ENCODE measurements around the gene ZNF222. TPM values are rescaled to one million over a fixed set of nuclear protein-coding genes. Genes with fewer than 3 reads are reported as not detected.

ZNF222 gene
- polyA plus RNA-seq, 3 donors: 1.0 to 1.5 (median 1.1) TPM

- Histone ChIP-seq H3K79me2 (ENCODE audit: insufficient read depth, low read length) (peaks cover 4% of the 10 kb centered on the region), H3K4me3 (replicated peaks in 1 of 3; ENCODE audit: low read depth in 2 of 3, low read length in 3 of 3) (peak overlapping the region; percentile 85 to 93 (median 88)), H3K9ac (ENCODE audit: insufficient read depth, low read length, poor library complexity, severe bottlenecking) (peak overlapping the region; percentile 72), H3K4me1 (ENCODE audit: control insufficient read depth in 1 of 2, insufficient read depth in 2 of 2, low read length in 2 of 2) (peaks cover 7 to 14% of the 10 kb centered on the region in 2 donors), H3K9me3 (replicated peaks in 1 of 2; ENCODE audit: control insufficient read depth in 1 of 2, insufficient read depth in 1 of 2, low read length in 2 of 2) (peaks cover 3 to 19% of the 10 kb centered on the region in 2 donors), H3K27me3 (ENCODE audit: control insufficient read depth in 2 of 2, insufficient read depth in 2 of 2, low read length in 2 of 2) (no peaks in the 10 kb centered on the region), H2AFZ (ENCODE audit: insufficient read depth, low read depth, low read length, poor library complexity, severe bottlenecking) (peak overlapping the region; percentile 92), H3K36me3 (replicated peaks in 1 of 2; ENCODE audit: control insufficient read depth in 1 of 2, insufficient read depth in 2 of 2, low read length in 2 of 2) (peaks cover 9 to 21% of the 10 kb centered on the region in 2 donors), H3K4me2 (replicated peaks; ENCODE audit: extremely low read depth, low read length, poor library complexity, severe bottlenecking) (peak overlapping the region; percentile 92), H4K20me1 (ENCODE audit: insufficient read depth, low read length) (no peaks in the 10 kb centered on the region), H3K27ac (ENCODE audit: low read depth in 1 of 2, low read length in 2 of 2) (peak overlapping the region in 1 of 2 donors; percentile 85)
- TF ChIP-seq CTCF (IDR thresholded peaks at IDR 0.05): no peak
- H3K4me1 Mint-ChIP-seq: peaks cover 11% of the 10 kb centered on the region
- 2% methylated on average over 11 of the region's 14 CpGs for WGBS (ENCODE audit: insufficient coverage)
- peak overlapping the region; percentile 97 to 98 for H3K4me3 Mint-ChIP-seq
- H3K36me3 Mint-ChIP-seq: peaks cover 12 to 25% of the 10 kb centered on the region in 2 donors
- peaks cover 12 to 21% (median 18%) of the 10 kb centered on the region in 7 donors for H3K9me3 Mint-ChIP-seq
- intact Hi-C loops (cut with micrococcal nuclease): no loop called here
- peak in 1 of 3 donors; percentile 1 for DNase-seq
- H3K27me3 Mint-ChIP-seq (ENCODE audit: low read depth in 3 of 3): no peaks in the 10 kb centered on the region
- H3K27ac Mint-ChIP-seq: peak overlapping the region in 2 of 7 donors; percentile 78 to 93
Observed at GRCh38 chr19:43984687-43985000, 40.5 kb upstream of the ZNF222 start.

GRCh38 chr19:43997631-43998290 is 27.4 kb upstream of the ZNF222 start:
- H3K4me3 Mint-ChIP-seq: no peak overlapping the region
- 97% methylated on average over 8 of the region's 10 CpGs for WGBS (ENCODE audit: insufficient coverage)
- no peak overlapping the region for H2AFZ ChIP-seq (ENCODE audit: insufficient read depth, low read depth, low read length, poor library complexity, severe bottlenecking)

More at GRCh38 chr19:43997631-43998290, 27.4 kb upstream of the ZNF222 start:
- Mint-ChIP-seq H3K27me3 (ENCODE audit: low read depth in 3 of 3) (peaks cover 0 to 2% (median under 1%) of the 10 kb centered on the region in 3 donors), H3K36me3 (peaks cover 28 to 43% of the 10 kb centered on the region in 2 donors), H3K4me1 (peaks cover 7% of the 10 kb centered on the region), H3K27ac (no peak overlapping the region), H3K9me3 (peaks cover 23 to 58% (median 45%) of the 10 kb centered on the region in 7 donors)
- Histone ChIP-seq H3K4me3 (replicated peaks in 1 of 3; ENCODE audit: low read depth in 2 of 3, low read length in 3 of 3) (no peak overlapping the region), H3K4me2 (replicated peaks; ENCODE audit: extremely low read depth, low read length, poor library complexity, severe bottlenecking) (no peak overlapping the region), H4K20me1 (ENCODE audit: insufficient read depth, low read length) (no peaks in the 10 kb centered on the region), H3K79me2 (ENCODE audit: insufficient read depth, low read length) (no peaks in the 10 kb centered on the region), H3K27me3 (ENCODE audit: control insufficient read depth in 2 of 2, insufficient read depth in 2 of 2, low read length in 2 of 2) (no peaks in the 10 kb centered on the region), H3K36me3 (replicated peaks in 1 of 2; ENCODE audit: control insufficient read depth in 1 of 2, insufficient read depth in 2 of 2, low read length in 2 of 2) (peaks cover 33 to 48% of the 10 kb centered on the region in 2 donors), H3K27ac (ENCODE audit: low read depth in 1 of 2, low read length in 2 of 2) (no peak overlapping the region), H3K9me3 (replicated peaks in 1 of 2; ENCODE audit: control insufficient read depth in 1 of 2, insufficient read depth in 1 of 2, low read length in 2 of 2) (peaks cover 18 to 62% of the 10 kb centered on the region in 2 donors), H3K4me1 (ENCODE audit: control insufficient read depth in 1 of 2, insufficient read depth in 2 of 2, low read length in 2 of 2) (peaks cover 7% of the 10 kb centered on the region in 2 donors), H3K9ac (ENCODE audit: insufficient read depth, low read length, poor library complexity, severe bottlenecking) (no peak overlapping the region)
- no peak for TF ChIP-seq CTCF (IDR thresholded peaks at IDR 0.05)
- no peak for DNase-seq
- intact Hi-C loops (cut with micrococcal nuclease): no loop called here

All from CD14-positive monocyte (primary cell).